Measurements from ENCODE around the gene CTNNA3. TPM values are rescaled to one million over a fixed set of nuclear protein-coding genes. Genes with fewer than 3 reads are reported as not detected.

Gene CTNNA3
- total RNA-seq, 1 experiment from 2014 or later: 0.32 TPM

- peaks cover 3% of the 10 kb centered on the region; the same call in 1 of the 2 replicates for H3K9me2 ChIP-seq (ENCODE audit: insufficient read depth)
- no peaks in the 10 kb centered on the region for H3K36me3 ChIP-seq (ENCODE audit: control insufficient read depth in 1 of 2, insufficient read depth in 2 of 2, low read length in 2 of 2)
- no peak overlapping the region for H3K4me3 ChIP-seq (replicated peaks in 1 of 2; ENCODE audit: low read depth in 1 of 2, low read length in 2 of 2)
- H3K27me3 ChIP-seq (ENCODE audit: insufficient read depth, low read length): no peaks in the 10 kb centered on the region
- no peak overlapping the region for H3K27ac ChIP-seq (ENCODE audit: low read depth, low read length)
- no peaks in the 10 kb centered on the region for H3K4me1 ChIP-seq (ENCODE audit: control insufficient read depth in 1 of 2, insufficient read depth in 2 of 2, low read length in 2 of 2)
- RAD21 ChIA-PET (ENCODE audit: low non-redundant PET in 1 of 2, low total read pairs in 2 of 2, uncharacterized antibody in 2 of 2, unreplicated experiment in 2 of 2): no interaction called here
- CTCF ChIA-PET: no interaction called here
- no peak for TF ChIP-seq EGR1 (IDR thresholded peaks at IDR 0.05; ENCODE audit: low read depth)
- TF ChIP-seq, protein P1, sequence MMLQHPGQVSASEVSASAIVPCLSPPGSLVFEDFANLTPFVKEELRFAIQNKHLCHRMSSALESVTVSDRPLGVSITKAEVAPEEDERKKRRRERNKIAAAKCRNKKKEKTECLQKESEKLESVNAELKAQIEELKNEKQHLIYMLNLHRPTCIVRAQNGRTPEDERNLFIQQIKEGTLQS (IDR thresholded peaks at IDR 0.05): no peak
- TF ChIP-seq RAD21 (IDR thresholded peaks at IDR 0.05; ENCODE audit: low read depth): no peak
- TF ChIP-seq, protein P2, sequence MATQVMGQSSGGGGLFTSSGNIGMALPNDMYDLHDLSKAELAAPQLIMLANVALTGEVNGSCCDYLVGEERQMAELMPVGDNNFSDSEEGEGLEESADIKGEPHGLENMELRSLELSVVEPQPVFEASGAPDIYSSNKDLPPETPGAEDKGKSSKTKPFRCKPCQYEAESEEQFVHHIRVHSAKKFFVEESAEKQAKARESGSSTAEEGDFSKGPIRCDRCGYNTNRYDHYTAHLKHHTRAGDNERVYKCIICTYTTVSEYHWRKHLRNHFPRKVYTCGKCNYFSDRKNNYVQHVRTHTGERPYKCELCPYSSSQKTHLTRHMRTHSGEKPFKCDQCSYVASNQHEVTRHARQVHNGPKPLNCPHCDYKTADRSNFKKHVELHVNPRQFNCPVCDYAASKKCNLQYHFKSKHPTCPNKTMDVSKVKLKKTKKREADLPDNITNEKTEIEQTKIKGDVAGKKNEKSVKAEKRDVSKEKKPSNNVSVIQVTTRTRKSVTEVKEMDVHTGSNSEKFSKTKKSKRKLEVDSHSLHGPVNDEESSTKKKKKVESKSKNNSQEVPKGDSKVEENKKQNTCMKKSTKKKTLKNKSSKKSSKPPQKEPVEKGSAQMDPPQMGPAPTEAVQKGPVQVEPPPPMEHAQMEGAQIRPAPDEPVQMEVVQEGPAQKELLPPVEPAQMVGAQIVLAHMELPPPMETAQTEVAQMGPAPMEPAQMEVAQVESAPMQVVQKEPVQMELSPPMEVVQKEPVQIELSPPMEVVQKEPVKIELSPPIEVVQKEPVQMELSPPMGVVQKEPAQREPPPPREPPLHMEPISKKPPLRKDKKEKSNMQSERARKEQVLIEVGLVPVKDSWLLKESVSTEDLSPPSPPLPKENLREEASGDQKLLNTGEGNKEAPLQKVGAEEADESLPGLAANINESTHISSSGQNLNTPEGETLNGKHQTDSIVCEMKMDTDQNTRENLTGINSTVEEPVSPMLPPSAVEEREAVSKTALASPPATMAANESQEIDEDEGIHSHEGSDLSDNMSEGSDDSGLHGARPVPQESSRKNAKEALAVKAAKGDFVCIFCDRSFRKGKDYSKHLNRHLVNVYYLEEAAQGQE (IDR thresholded peaks at IDR 0.05; ENCODE audit: low read depth): no peak
- TF ChIP-seq ZNF274 (IDR thresholded peaks at IDR 0.05; ENCODE audit: low read depth, low read length): no peak
- TF ChIP-seq, protein P3, sequence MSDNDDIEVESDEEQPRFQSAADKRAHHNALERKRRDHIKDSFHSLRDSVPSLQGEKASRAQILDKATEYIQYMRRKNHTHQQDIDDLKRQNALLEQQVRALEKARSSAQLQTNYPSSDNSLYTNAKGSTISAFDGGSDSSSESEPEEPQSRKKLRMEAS (IDR thresholded peaks at IDR 0.05): no peak
- TF ChIP-seq POLR2AphosphoS5 (IDR thresholded peaks at IDR 0.05; ENCODE audit: low read depth, low read length): no peak
- TF ChIP-seq EZH2phosphoT487 (IDR thresholded peaks at IDR 0.05; ENCODE audit: borderline replicate concordance): no peak
- no peak for TF ChIP-seq SRF (IDR thresholded peaks at IDR 0.05; ENCODE audit: low read depth)
- no peak for TF ChIP-seq ELF1 (IDR thresholded peaks at IDR 0.05; ENCODE audit: borderline replicate concordance, low read depth)
- no peak for TF ChIP-seq POLR2A (IDR thresholded peaks at IDR 0.05; ENCODE audit: borderline replicate concordance, extremely low read depth, insufficient read depth, insufficient read length)
- no peak for TF ChIP-seq TCF7L2 (IDR thresholded peaks at IDR 0.05; ENCODE audit: borderline replicate concordance, extremely low read depth, insufficient read depth, insufficient read length)
- no peak for TF ChIP-seq ZFX (IDR thresholded peaks at IDR 0.05)
- TF ChIP-seq EZH2 (IDR thresholded peaks at IDR 0.05): no peak
- no peak for TF ChIP-seq CBX3 (IDR thresholded peaks at IDR 0.05; ENCODE audit: low read depth)
- no peak for TF ChIP-seq JUND (IDR thresholded peaks at IDR 0.05)
- no peak for TF ChIP-seq FOSL1 (IDR thresholded peaks at IDR 0.05; ENCODE audit: low read depth)
- TF ChIP-seq SIN3A (IDR thresholded peaks at IDR 0.05; ENCODE audit: low read depth): no peak
- TF ChIP-seq YY1 (IDR thresholded peaks at IDR 0.05; ENCODE audit: extremely low read depth, insufficient replicate concordance, low read depth, low read length): no peak
- TF ChIP-seq, protein P4, sequence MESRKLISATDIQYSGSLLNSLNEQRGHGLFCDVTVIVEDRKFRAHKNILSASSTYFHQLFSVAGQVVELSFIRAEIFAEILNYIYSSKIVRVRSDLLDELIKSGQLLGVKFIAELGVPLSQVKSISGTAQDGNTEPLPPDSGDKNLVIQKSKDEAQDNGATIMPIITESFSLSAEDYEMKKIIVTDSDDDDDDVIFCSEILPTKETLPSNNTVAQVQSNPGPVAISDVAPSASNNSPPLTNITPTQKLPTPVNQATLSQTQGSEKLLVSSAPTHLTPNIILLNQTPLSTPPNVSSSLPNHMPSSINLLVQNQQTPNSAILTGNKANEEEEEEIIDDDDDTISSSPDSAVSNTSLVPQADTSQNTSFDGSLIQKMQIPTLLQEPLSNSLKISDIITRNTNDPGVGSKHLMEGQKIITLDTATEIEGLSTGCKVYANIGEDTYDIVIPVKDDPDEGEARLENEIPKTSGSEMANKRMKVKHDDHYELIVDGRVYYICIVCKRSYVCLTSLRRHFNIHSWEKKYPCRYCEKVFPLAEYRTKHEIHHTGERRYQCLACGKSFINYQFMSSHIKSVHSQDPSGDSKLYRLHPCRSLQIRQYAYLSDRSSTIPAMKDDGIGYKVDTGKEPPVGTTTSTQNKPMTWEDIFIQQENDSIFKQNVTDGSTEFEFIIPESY (IDR thresholded peaks at IDR 0.05; ENCODE audit: extremely low read depth, insufficient replicate concordance, low read length): no peak
- no peak overlapping the region for H3K9ac ChIP-seq (ENCODE audit: low read length)
- H2AFZ ChIP-seq (ENCODE audit: low read depth, low read length, poor library complexity, severe bottlenecking): no peak overlapping the region
- ATAC-seq: no peak
- no peaks in the 10 kb centered on the region for H3K79me2 ChIP-seq (ENCODE audit: insufficient read depth, low read length)
- intact Hi-C loops (cut with micrococcal nuclease): no loop called here
- no peaks in the 10 kb centered on the region for H4K20me1 ChIP-seq (ENCODE audit: insufficient read depth)
- H3K4me2 ChIP-seq (ENCODE audit: low read length): no peak overlapping the region
- H3K9me3 ChIP-seq (ENCODE audit: control insufficient read depth in 1 of 2, insufficient read depth in 1 of 2, low read depth in 1 of 2, low read length in 2 of 2): no peaks in the 10 kb centered on the region
- DNase-seq (ENCODE audit: low read depth, low spot score): no peak
- no TSS peak for BruUV-seq (replicated peaks)
- POLR2A ChIA-PET: no interaction called here
These were observed 293.4 kb downstream of the CTNNA3 start for GRCh38 chr10:67402620-67403019.
